Right lobe of liver (tissue), 6 donors: ENCODE measurements around the gene AP1B1. TPM values are rescaled to one million over a fixed set of nuclear protein-coding genes. Genes with fewer than 3 reads are reported as not detected.
A peak's percentile ranks its signal among the peaks of the same experiment; 100 is the strongest.
"Not testable (repeated sequence)": the region's sequence is repeated elsewhere in the genome, so short reads cannot be mapped to it uniquely, and the experiment has no call there.

ENCODE experiments used
- ATAC-seq, 4 donors: fragments of 200-7000 bp; cut with Tn5 transposase; one replicate each; pipeline ENCODE4 v1.9.1; 2020; ENCODE audit warnings: mild to moderate bottlenecking in 4 of 4, moderate library complexity in 4 of 4
- DNase-seq, 3 donors: peaks; one replicate each; pipeline ENCODE4 v3.0.0-alpha.2; 2020
- H3K27ac ChIP-seq, 3 donors: fragments of 200-600 bp; one replicate each; pipeline ENCODE4 v1.8.0; 2022
- H3K27me3 ChIP-seq, 2 donors: fragments of 200-600 bp; one replicate each; pipeline ENCODE4 v1.8.0; 2022
- H3K36me3 ChIP-seq, 4 donors: fragments of 200-600 bp; sonication (generic) in 1 of 4; one replicate each; pipeline versions ENCODE4 v1.5.1 to v1.8.0; 2017 to 2022; ENCODE audit warnings: control low read depth in 1 of 4
- H3K4me1 ChIP-seq, 4 donors: fragments of 200-600 bp; sonication (generic) in 1 of 4; one replicate each; pipeline versions ENCODE4 v1.5.1 to v1.8.0; 2017 to 2022; ENCODE audit warnings: control low read depth in 1 of 4
- H3K4me3 ChIP-seq, 3 donors: fragments of 200-600 bp; one replicate each; pipeline ENCODE4 v1.8.0; 2022
- H3K9me3 ChIP-seq, 4 donors: fragments of 200-600 bp; sonication (generic) in 1 of 4; one replicate each; pipeline versions ENCODE4 v1.5.1 to v1.8.0; 2017 to 2022; ENCODE audit warnings: control low read depth in 1 of 4
- CTCF ChIP-seq, 4 donors: fragments of 200-600 bp in 3 of 4; fragments of 450-650 bp in 1 of 4; IDR thresholded peaks; one replicate each; pipeline versions ENCODE4 v1.5.1 to v1.8.0; 2016 to 2022; ENCODE audit warnings: antibody characterized with exemption in 4 of 4, mild to moderate bottlenecking in 2 of 4
- POLR2A ChIP-seq: fragments of 450-650 bp; IDR thresholded peaks from one replicate; pipeline ENCODE4 v1.6.1; 2017; ENCODE audit warnings: antibody characterized with exemption, mild to moderate bottlenecking
- WGBS: methylation state at CpG from one replicate; pipeline ENCODE4 v1.1.6; 2018; ENCODE audit warnings: low coverage, low lambda C conversion rate; ENCODE audit not compliant: insufficient coverage; ENCODE audit errors: missing lambda C conversion rate; 5-methylcytosine and 5-hydroxymethylcytosine counted together
- intact Hi-C, 2 donors: fragments of 100-400 bp; cut with DNase I; formaldehyde crosslinking; loops; one replicate each; pipeline versions ENCODE4 v1.11.2 to v1.14.1; 2022
- total RNA-seq, 6 experiments: library from RNA; depleted of rRNA in 2 of 6; stranded (reverse); fragments of >200 nt in 2 of 6; fragmentation: NEBNext Ultra II Directional in 3 of 6; extraction: Animal tissue kit (Norgen Biotek cat#: 25700) in 3 of 6; gene quantifications; one replicate each; pipeline versions ENCODE4 v1.1.0 to v1.2.4, GENCODE V29; 2016 to 2023
- donor health status: DM: no; HTN: yes; CAD: no.
- donor health status: DM: no; HTN: no; CAD: no.
- donor health status: DM: no; HTN: no; CAD: no.
- donor health status: DM: no; HTN: yes; CAD: no.
- donor health status: DM: no; HTN: yes; CAD: no.

AP1B1 gene
- total RNA-seq, 6 experiments from 2014 or later = 35.7 to 63.2 (median 44.4) TPM

- intact Hi-C loops = no loop called here
- no peaks in the 10 kb centered on the region for H3K9me3 ChIP-seq
- H3K4me3 ChIP-seq = no peak overlapping the region
- peaks cover 0 to 4% (median 0%) of the 10 kb centered on the region in 4 donors for H3K36me3 ChIP-seq
- ATAC-seq (peak in 2 of 4 donors; percentile 7 to 21), DNase-seq (no peak)
- no peaks in the 10 kb centered on the region for H3K27me3 ChIP-seq
- TF ChIP-seq POLR2A = no peak
- TF ChIP-seq CTCF (IDR thresholded peaks at IDR 0.05) = no peak
- peaks cover 0 to 36% (median 12%) of the 10 kb centered on the region in 4 donors for H3K4me1 ChIP-seq
- 79% methylated on average over 5 of the region's 6 CpGs for WGBS
- H3K27ac ChIP-seq = no peak overlapping the region
These were observed 8.2 kb downstream of the AP1B1 start for GRCh38 chr22:29380032-29380781.

- Histone ChIP-seq H3K9me3 (no peaks in the 10 kb centered on the region), H3K27ac (no peak overlapping the region), H3K36me3 (peaks cover 0 to 4% (median 0%) of the 10 kb centered on the region in 4 donors), H3K27me3 (no peaks in the 10 kb centered on the region), H3K4me1 (peaks cover 0 to 27% (median 7%) of the 10 kb centered on the region in 4 donors), H3K4me3 (no peak overlapping the region)
- TF ChIP-seq CTCF (IDR thresholded peaks at IDR 0.05) = no peak
- no peak for TF ChIP-seq POLR2A
- intact Hi-C loops = no loop called here
- DNase-seq (no peak), ATAC-seq (no peak)
- whole genome bisulfite sequencing = 85% methylated on average over 7 of the region's 7 CpGs
These were observed 9.1 kb downstream of the AP1B1 start for GRCh38 chr22:29379258-29379657.

GRCh38 chr22:29377979-29378378 is 10.4 kb downstream of the AP1B1 start:
- no peak for TF ChIP-seq CTCF (IDR thresholded peaks at IDR 0.05)
- TF ChIP-seq POLR2A = no peak
- intact Hi-C loops = no loop called here
- ATAC-seq = peak; percentile 56 to 78 (median 66)
- Histone ChIP-seq H3K4me3 (no peak overlapping the region), H3K27ac (no peak overlapping the region), H3K9me3 (no peaks in the 10 kb centered on the region), H3K36me3 (peaks cover 0 to 4% (median 0%) of the 10 kb centered on the region in 4 donors), H3K27me3 (no peaks in the 10 kb centered on the region), H3K4me1 (peaks cover 0 to 14% (median 5%) of the 10 kb centered on the region in 4 donors)
- DNase-seq = peak; percentile 35 to 78 (median 62)
- WGBS = 28% methylated on average over 7 of the region's 7 CpGs

- H3K4me1 ChIP-seq, H3K36me3 ChIP-seq, H3K4me3 ChIP-seq, intact Hi-C loops, H3K27ac ChIP-seq, H3K9me3 ChIP-seq, ATAC-seq, DNase-seq, H3K27me3 ChIP-seq: not testable (repeated sequence)
- WGBS = 100% methylated on average over 5 of the region's 5 CpGs
These were observed 11.7 kb downstream of the AP1B1 start for GRCh38 chr22:29376705-29377104.

- H3K9me3 ChIP-seq = no peaks in the 10 kb centered on the region
- H3K27ac ChIP-seq = no peak overlapping the region
- intact Hi-C loops = no loop called here
- no peak for TF ChIP-seq CTCF (IDR thresholded peaks at IDR 0.05)
- TF ChIP-seq POLR2A = no peak
- WGBS = 82% methylated on average over 4 of the region's 4 CpGs
- no peaks in the 10 kb centered on the region for H3K27me3 ChIP-seq
- no peak for ATAC-seq
- no peak overlapping the region for H3K4me3 ChIP-seq
- DNase-seq = no peak
- H3K36me3 ChIP-seq = peaks cover 0 to 4% (median 0%) of the 10 kb centered on the region in 4 donors
- H3K4me1 ChIP-seq = peaks cover 0 to 4% (median 0%) of the 10 kb centered on the region in 4 donors
These were observed 12.8 kb downstream of the AP1B1 start for GRCh38 chr22:29375398-29376076.

- H3K9me3 ChIP-seq, ATAC-seq, H3K27ac ChIP-seq, H3K27me3 ChIP-seq, H3K4me1 ChIP-seq, intact Hi-C loops, H3K36me3 ChIP-seq, H3K4me3 ChIP-seq: not testable (repeated sequence)
- 88% methylated on average over 3 of the region's 7 CpGs for WGBS
- DNase-seq = peak in 1 of 3 donors; percentile 19
These were observed 13.6 kb downstream of the AP1B1 start for GRCh38 chr22:29374806-29375205.
